Esophagus squamous epithelium (tissue), 4 donors: Measurements from ENCODE around the gene TMEM201.

ENCODE experiments used
- CTCF ChIP-seq, 6 experiments: fragments of 450-650 bp in 4 of 6; fragments of 200-600 bp in 2 of 6; sonication (generic) in 2 of 6; IDR thresholded peaks; one replicate each; pipeline ENCODE4 v1.5.1; 2016 to 2019; ENCODE audit warnings: antibody characterized with exemption in 6 of 6, mild to moderate bottlenecking in 4 of 6, moderate library complexity in 4 of 6
- POLR2A ChIP-seq, 4 donors: fragments of 450-650 bp; IDR thresholded peaks; one replicate each; pipeline ENCODE4 v1.6.1; 2017; ENCODE audit warnings: antibody characterized with exemption in 4 of 4, mild to moderate bottlenecking in 4 of 4, moderate library complexity in 3 of 4

GRCh38 chr1:9663257-9663656, 74.5 kb downstream of the TMEM201 start:
- TF ChIP-seq CTCF (IDR thresholded peaks at IDR 0.05) (no peak), POLR2A (IDR thresholded peaks at IDR 0.05) (no peak)
